ENCODE measurements around the gene PTPRM. TPM values are rescaled to one million over a fixed set of nuclear protein-coding genes. Genes with fewer than 3 reads are reported as not detected.

The PTPRM gene
- total and polyA plus RNA-seq, 2 of the 8 experiments (the other 6 are each of a cell fraction or from before 2014, with no cell fraction given) = 4.1 to 7.0 TPM

GRCh38 chr18:8283891-8284585, 716.9 kb downstream of the PTPRM start:
- H3K36me3 ChIP-seq (ENCODE audit: control insufficient read depth in 2 of 4, insufficient read depth in 4 of 4, low read length in 3 of 4) = no peaks in the 10 kb centered on the region
- CTCF ChIA-PET (ENCODE audit: partially characterized antibody) = interaction anchor here (0.6 to 2.5 kb wide), 3 partner anchors 10 to 66 kb away, joined by 3 to 10 read pairs (median 5); no protein-coding TSS in a partner anchor
- no peak for FAIRE-seq
- no peaks in the 10 kb centered on the region for H3K27me3 ChIP-seq (replicated peaks in 1 of 4; ENCODE audit: control insufficient read depth in 3 of 4, extremely low read depth in 1 of 4, insufficient read depth in 3 of 4, low read length in 3 of 4)
- WGBS, 2 experiments (ENCODE audit: extremely low coverage in 1 of 2, insufficient coverage in 1 of 2, insufficient read length in 1 of 2, insufficient replicate concordance in 2 of 2, low coverage in 1 of 2, low lambda C conversion rate in 2 of 2, missing lambda C conversion rate in 1 of 2) = 94% methylated on average over 3 of the region's 3 CpGs; no CpG with 5 or more reads in 1 of the 2 experiments
- no peak overlapping the region for H3K9ac ChIP-seq (replicated peaks in 1 of 4; ENCODE audit: extremely low read depth in 1 of 4, low read depth in 3 of 4, low read length in 3 of 4)
- H3K4me1 ChIP-seq (replicated peaks in 1 of 4; ENCODE audit: control insufficient read depth in 3 of 4, insufficient read depth in 4 of 4, low read length in 3 of 4) = no peaks in the 10 kb centered on the region; a peak in 1 of 7 replicates
- no peak overlapping the region for H2BK5ac ChIP-seq (ENCODE audit: low read depth, low read length)
- no peaks in the 10 kb centered on the region for H3K79me2 ChIP-seq (ENCODE audit: control insufficient read depth in 1 of 2, insufficient read depth in 2 of 2, low read length in 2 of 2)
- no peak overlapping the region for H3K4me3 ChIP-seq (ENCODE audit: extremely low read depth in 1 of 4, insufficient read depth in 2 of 4, low read depth in 3 of 4, low read length in 4 of 4)
- no peak overlapping the region for H4K8ac ChIP-seq (ENCODE audit: extremely low read depth, insufficient read depth, low read length)
- no peak overlapping the region for H2BK12ac ChIP-seq (ENCODE audit: low read depth, low read length)
- no peak overlapping the region for H3K18ac ChIP-seq (ENCODE audit: extremely low read depth, low read length)
- H4K91ac ChIP-seq (replicated peaks; ENCODE audit: insufficient read length, low read length) = no peak overlapping the region
- no peak overlapping the region for H3K27ac ChIP-seq (ENCODE audit: low read depth, low read length)
- H2BK120ac ChIP-seq (replicated peaks; ENCODE audit: low read depth, low read length) = no peak overlapping the region
- H3K23ac ChIP-seq (ENCODE audit: insufficient read length) = no peak overlapping the region
- H3K56ac ChIP-seq (replicated peaks; ENCODE audit: insufficient read length, low read depth, low read length) = no peak overlapping the region
- TF ChIP-seq SIRT6 (IDR thresholded peaks at IDR 0.05; ENCODE audit: low read length) (no peak), TCF12 (IDR thresholded peaks at IDR 0.05; ENCODE audit: low read depth, low read length) (no peak), ZNF274 (IDR thresholded peaks at IDR 0.05; ENCODE audit: borderline replicate concordance, extremely low read depth, low read length) (no peak), KDM5A (IDR thresholded peaks at IDR 0.05; ENCODE audit: low read length) (no peak), CEBPB (IDR thresholded peaks at IDR 0.05; ENCODE audit: low read depth, low read length) (no peak), SRF (IDR thresholded peaks at IDR 0.05; ENCODE audit: low read depth, low read length) (no peak), BRCA1 (IDR thresholded peaks at IDR 0.05; ENCODE audit: low read depth, low read length) (no peak), PHF8 (conservative IDR thresholded peaks at IDR 0.05; ENCODE audit: low read depth, low read length) (no peak), GTF2F1 (IDR thresholded peaks at IDR 0.05; ENCODE audit: borderline replicate concordance, low read depth, low read length) (no peak), EGR1 (IDR thresholded peaks at IDR 0.05; ENCODE audit: borderline replicate concordance, low read depth, low read length) (no peak), EP300 (IDR thresholded peaks at IDR 0.05; ENCODE audit: borderline replicate concordance in 1 of 2, low read depth in 2 of 2, low read length in 2 of 2) (no peak), HDAC2 (IDR thresholded peaks at IDR 0.05; ENCODE audit: borderline replicate concordance in 1 of 2, low read depth in 2 of 2, low read length in 2 of 2) (no peak), SUZ12 (IDR thresholded peaks at IDR 0.05; ENCODE audit: low read length) (no peak), TAF1 (IDR thresholded peaks at IDR 0.05; ENCODE audit: low read depth, low read length) (no peak)
- no peak overlapping the region for H3K14ac ChIP-seq (ENCODE audit: insufficient read length)
- no peak overlapping the region for H3K4me2 ChIP-seq (ENCODE audit: insufficient read depth in 1 of 2, low read depth in 2 of 2, low read length in 2 of 2)
- H2AFZ ChIP-seq (ENCODE audit: low read length) = no peak overlapping the region
- H3K9me3 ChIP-seq (ENCODE audit: insufficient read depth in 2 of 2, low read depth in 1 of 2, low read length in 1 of 2) = no peaks in the 10 kb centered on the region
- no peaks in the 10 kb centered on the region for H3K23me2 ChIP-seq (ENCODE audit: low read depth, low read length)
- no peak overlapping the region for H3K4ac ChIP-seq (replicated peaks; ENCODE audit: insufficient read length, low read depth, low read length)
- no peak overlapping the region for H2BK20ac ChIP-seq (ENCODE audit: low read length)
- no peaks in the 10 kb centered on the region for H4K20me1 ChIP-seq (replicated peaks in 1 of 2; ENCODE audit: control insufficient read depth in 1 of 2, insufficient read depth in 2 of 2, low read length in 2 of 2)
- no peaks in the 10 kb centered on the region for H3K79me1 ChIP-seq (ENCODE audit: low read depth, low read length)
- POLR2A ChIA-PET (ENCODE audit: partially characterized antibody) = no interaction called here
- no peak overlapping the region for H2AK5ac ChIP-seq (ENCODE audit: low read depth, low read length)
- no peak for DNase-seq (ENCODE audit: low read depth in 1 of 2, low spot score in 2 of 2)
- H2BK15ac ChIP-seq (ENCODE audit: low read length) = no peak overlapping the region
- no peak overlapping the region for H4K5ac ChIP-seq (ENCODE audit: insufficient read length, low read depth, low read length)
